GM18519 (cell line): ENCODE measurements around the gene E2F8.
A peak's percentile ranks its signal among the peaks of the same experiment; 100 is the strongest.
"Not testable (repeated sequence)": the region's sequence is repeated elsewhere in the genome, so short reads cannot be mapped to it uniquely, and the experiment has no call there.

Experiments
- ATAC-seq: cut with Tn5 transposase; IDR thresholded peaks from one replicate; pipeline ENCODE4 v1.9.1; 2021; ENCODE audit warnings: mild to moderate bottlenecking, moderate library complexity; ENCODE audit not compliant: unreplicated experiment, low FRiP score

E2F8 gene

GRCh38 chr11:19240420-19241259, at the start of gene E2F8:
TSS of gene E2F8 (minus strand) at chr11:19240945. CDS start at chr11:19240121, 824 bp downstream.
- ATAC-seq = peak; percentile 78

GRCh38 chr11:19290356-19290755, 49.6 kb upstream of the E2F8 start:
- ATAC-seq = no peak

- ATAC-seq = no peak
These were observed 47.5 kb upstream of the E2F8 start for GRCh38 chr11:19288256-19288655.

GRCh38 chr11:19286411-19286810, 45.7 kb upstream of the E2F8 start:
- no peak for ATAC-seq

- no peak for ATAC-seq
These were observed 44.1 kb upstream of the E2F8 start for GRCh38 chr11:19284881-19285280.

- no peak for ATAC-seq
These were observed 43.2 kb upstream of the E2F8 start for GRCh38 chr11:19283991-19284390.

- ATAC-seq = no peak
These were observed 40.8 kb upstream of the E2F8 start for GRCh38 chr11:19281555-19281954.

GRCh38 chr11:19281041-19281440, 40.3 kb upstream of the E2F8 start:
- ATAC-seq = no peak

GRCh38 chr11:19279451-19279850, 38.7 kb upstream of the E2F8 start:
- no peak for ATAC-seq

- ATAC-seq = no peak
These were observed 36.4 kb upstream of the E2F8 start for GRCh38 chr11:19276859-19277808.

GRCh38 chr11:19275496-19275895, 34.8 kb upstream of the E2F8 start:
- no peak for ATAC-seq

GRCh38 chr11:19273219-19273618, 32.5 kb upstream of the E2F8 start:
- ATAC-seq = not testable (repeated sequence)

GRCh38 chr11:19268909-19269308, 28.2 kb upstream of the E2F8 start:
- ATAC-seq = no peak

GRCh38 chr11:19267567-19267966, 26.8 kb upstream of the E2F8 start:
- ATAC-seq = no peak

GRCh38 chr11:19263333-19263732, 22.6 kb upstream of the E2F8 start:
- no peak for ATAC-seq

- no peak for ATAC-seq
These were observed 19.0 kb upstream of the E2F8 start for GRCh38 chr11:19259487-19260345.

GRCh38 chr11:19258641-19259230, 18.0 kb upstream of the E2F8 start:
- ATAC-seq = no peak

GRCh38 chr11:19254441-19254840, 13.7 kb upstream of the E2F8 start:
- ATAC-seq = not testable (repeated sequence)

- no peak for ATAC-seq
These were observed 13.1 kb upstream of the E2F8 start for GRCh38 chr11:19253817-19254216.

- no peak for ATAC-seq
These were observed 12.5 kb upstream of the E2F8 start for GRCh38 chr11:19253153-19253745.
